Measurements from ENCODE around the gene DAPP1.

- no peak for TF ChIP-seq POLR2A (IDR thresholded peaks at IDR 0.05; ENCODE audit: low read length)
- TF ChIP-seq GATA1 (IDR thresholded peaks at IDR 0.05; ENCODE audit: low read depth, low read length): no peak
Measured at GRCh38 chr4:99859618-99860017, 43.0 kb downstream of the DAPP1 start.

All from erythroblast (primary cell).